Ishikawa (cell line): ENCODE results near the gene ELP4.

ENCODE experiments used
- CEBPB ChIP-seq: IDR thresholded peaks from 2 replicates; pipeline ENCODE4 v1.6.1; 2012
- CREB1 ChIP-seq: IDR thresholded peaks from 2 replicates; pipeline ENCODE4 v1.6.1; 2012; ENCODE audit warnings: low read depth
- EGR1 ChIP-seq: IDR thresholded peaks from 2 replicates; pipeline ENCODE4 v1.6.1; 2012
- EP300 ChIP-seq: IDR thresholded peaks from 2 replicates; pipeline ENCODE4 v1.6.1; 2012; ENCODE audit warnings: borderline replicate concordance
- FOXM1 ChIP-seq: IDR thresholded peaks from 2 replicates; pipeline ENCODE4 v1.6.1; 2012; ENCODE audit warnings: low read depth, borderline replicate concordance
- MAX ChIP-seq: IDR thresholded peaks from 2 replicates; pipeline ENCODE4 v1.6.1; 2012
- NFIC ChIP-seq: IDR thresholded peaks from 2 replicates; pipeline ENCODE4 v1.6.1; 2012
- RAD21 ChIP-seq: IDR thresholded peaks from 2 replicates; pipeline ENCODE4 v1.6.1; 2012; ENCODE audit warnings: low read depth
- REST ChIP-seq: IDR thresholded peaks from 2 replicates; pipeline ENCODE4 v1.6.1; 2012; ENCODE audit warnings: low read depth, mild to moderate bottlenecking
- TAF1 ChIP-seq: IDR thresholded peaks from 2 replicates; pipeline ENCODE4 v1.6.1; 2012; ENCODE audit warnings: low read depth, mild to moderate bottlenecking
- TCF12 ChIP-seq: IDR thresholded peaks from 2 replicates; pipeline ENCODE4 v1.6.1; 2012; ENCODE audit warnings: low read depth
- TEAD4 ChIP-seq: IDR thresholded peaks from 2 replicates; pipeline ENCODE4 v1.6.1; 2012
- YY1 ChIP-seq: IDR thresholded peaks from 2 replicates; pipeline ENCODE4 v1.6.1; 2012; ENCODE audit warnings: low read depth
- ZBTB7A ChIP-seq: IDR thresholded peaks from 2 replicates; pipeline ENCODE4 v1.6.1; 2012; ENCODE audit warnings: low read depth

DNA sequence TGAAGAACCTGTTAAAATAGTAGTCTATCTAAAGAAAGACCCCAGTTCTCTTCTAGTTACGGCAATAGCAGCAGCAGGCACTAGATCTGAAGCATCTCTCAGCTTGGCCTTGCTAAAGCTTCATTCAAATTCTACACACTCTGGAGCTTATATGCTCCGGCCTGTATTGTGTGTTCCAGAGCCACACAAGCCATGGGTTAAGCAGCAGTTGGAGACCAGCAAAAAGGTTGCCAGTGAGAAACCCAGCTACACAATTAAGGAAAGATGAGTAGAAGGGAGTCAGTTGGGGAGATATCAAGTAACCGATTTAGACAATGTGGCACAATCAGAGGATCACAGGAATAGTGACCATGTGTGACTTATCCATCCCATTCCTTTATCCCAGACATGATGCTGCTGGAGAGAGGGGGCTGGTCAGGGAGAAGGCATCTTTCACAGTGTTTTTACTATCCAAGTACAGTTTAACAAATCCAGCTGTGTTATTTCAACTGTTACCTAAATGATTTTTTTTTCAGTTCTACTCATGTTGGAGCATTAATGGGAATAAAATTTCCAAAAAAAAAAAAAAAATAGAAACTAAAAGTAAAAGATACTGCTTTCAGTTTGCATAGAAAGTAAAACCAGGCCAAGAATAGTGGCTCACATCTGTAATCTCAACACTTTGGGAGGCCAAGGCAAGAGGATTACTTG, 260.6 kb downstream of the ELP4 start:
- TF ChIP-seq NFIC: no peak
- no peak for TF ChIP-seq CREB1
- no peak for TF ChIP-seq REST
- TF ChIP-seq TAF1: no peak
- TF ChIP-seq TEAD4: no peak
- TF ChIP-seq YY1: no peak
- TF ChIP-seq RAD21: no peak
- TF ChIP-seq MAX: no peak
- TF ChIP-seq FOXM1: no peak
- TF ChIP-seq EP300: no peak
- TF ChIP-seq EGR1: no peak
- no peak for TF ChIP-seq CEBPB
- no peak for TF ChIP-seq ZBTB7A
- TF ChIP-seq TCF12: no peak
